ENCODE data around the gene MED27.

DNA sequence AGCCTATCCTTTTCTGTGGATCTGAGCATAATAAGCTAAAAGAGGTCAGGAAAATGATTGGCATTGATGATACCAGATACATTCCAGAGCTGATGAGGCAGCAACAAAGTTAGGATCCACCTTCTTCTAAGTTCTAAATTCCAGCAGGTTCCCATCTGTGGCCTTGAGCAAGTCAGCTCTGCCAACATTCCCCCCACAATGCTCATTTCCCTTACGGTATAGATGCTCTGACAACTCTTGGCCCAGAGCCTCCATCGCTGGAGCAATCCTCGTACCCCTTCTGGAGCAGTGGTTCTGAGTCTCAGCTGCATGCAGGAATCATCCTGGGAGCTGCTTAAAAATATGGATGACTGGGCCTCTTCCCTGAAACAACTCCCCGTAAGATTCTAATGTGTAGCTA is 78.1 kb downstream of the MED27 start:
- TF ChIP-seq POLR2A (IDR thresholded peaks at IDR 0.05; ENCODE audit: low read depth, low read length) (no peak), FOS (IDR thresholded peaks at IDR 0.05; ENCODE audit: low read depth, low read length) (no peak), SMC3 (IDR thresholded peaks at IDR 0.05; ENCODE audit: low read depth, low read length) (no peak), MXI1 (IDR thresholded peaks at IDR 0.05; ENCODE audit: borderline replicate concordance, low read depth, low read length) (no peak), USF2 (IDR thresholded peaks at IDR 0.05; ENCODE audit: low read depth, low read length) (no peak), RAD21 (IDR thresholded peaks at IDR 0.05; ENCODE audit: low read length) (no peak), NFE2L2 (IDR thresholded peaks at IDR 0.05; ENCODE audit: low read depth, low read length) (no peak), BHLHE40 (IDR thresholded peaks at IDR 0.05; ENCODE audit: low read depth, low read length) (no peak), RFX5 (IDR thresholded peaks at IDR 0.05; ENCODE audit: low read depth, low read length) (no peak)
- TF ChIP-seq, protein P1, sequence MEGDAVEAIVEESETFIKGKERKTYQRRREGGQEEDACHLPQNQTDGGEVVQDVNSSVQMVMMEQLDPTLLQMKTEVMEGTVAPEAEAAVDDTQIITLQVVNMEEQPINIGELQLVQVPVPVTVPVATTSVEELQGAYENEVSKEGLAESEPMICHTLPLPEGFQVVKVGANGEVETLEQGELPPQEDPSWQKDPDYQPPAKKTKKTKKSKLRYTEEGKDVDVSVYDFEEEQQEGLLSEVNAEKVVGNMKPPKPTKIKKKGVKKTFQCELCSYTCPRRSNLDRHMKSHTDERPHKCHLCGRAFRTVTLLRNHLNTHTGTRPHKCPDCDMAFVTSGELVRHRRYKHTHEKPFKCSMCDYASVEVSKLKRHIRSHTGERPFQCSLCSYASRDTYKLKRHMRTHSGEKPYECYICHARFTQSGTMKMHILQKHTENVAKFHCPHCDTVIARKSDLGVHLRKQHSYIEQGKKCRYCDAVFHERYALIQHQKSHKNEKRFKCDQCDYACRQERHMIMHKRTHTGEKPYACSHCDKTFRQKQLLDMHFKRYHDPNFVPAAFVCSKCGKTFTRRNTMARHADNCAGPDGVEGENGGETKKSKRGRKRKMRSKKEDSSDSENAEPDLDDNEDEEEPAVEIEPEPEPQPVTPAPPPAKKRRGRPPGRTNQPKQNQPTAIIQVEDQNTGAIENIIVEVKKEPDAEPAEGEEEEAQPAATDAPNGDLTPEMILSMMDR (conservative IDR thresholded peaks at IDR 0.05; ENCODE audit: low read depth, low read length): no peak
